Neural cell (in vitro differentiated cells): Measurements from ENCODE around the gene PEX11A. TPM values are rescaled to one million over a fixed set of nuclear protein-coding genes. Genes with fewer than 3 reads are reported as not detected.

ENCODE experiments used
- H2AFZ ChIP-seq: fragments of 200-600, 300-800 bp; sonication (generic), shearing (Covaris generic); 2 replicates; pipeline ENCODE4 v1.6.0; 2014; ENCODE audit warnings: low read depth, mild to moderate bottlenecking, antibody characterized with exemption, low read length, moderate library complexity
- H3F3A ChIP-seq: fragments of 200-600 bp; shearing (Covaris generic); 2 replicates; pipeline ENCODE4 v1.6.1; 2016; ENCODE audit warnings: mild to moderate bottlenecking, moderate library complexity, mixed read lengths, antibody characterized with exemption, low read length; ENCODE audit not compliant: insufficient read depth, poor library complexity, severe bottlenecking
- H3K27ac ChIP-seq: fragments of 200-600, 300-800 bp; sonication (generic), shearing (Covaris generic); 2 replicates; pipeline ENCODE4 v1.5.1; 2014; ENCODE audit warnings: mild to moderate bottlenecking, low read length, moderate library complexity
- H3K27me3 ChIP-seq: fragments of 300-800, 200-600 bp; sonication (generic), shearing (Covaris generic); 2 replicates; pipeline ENCODE4 v1.6.0; 2014; ENCODE audit warnings: mild to moderate bottlenecking, low read depth, low read length, moderate library complexity; ENCODE audit not compliant: insufficient read depth
- H3K36me3 ChIP-seq: fragments of 300-800, 200-600 bp; sonication (generic), shearing (Covaris generic); 2 replicates; pipeline ENCODE4 v1.5.1; 2014; ENCODE audit warnings: mild to moderate bottlenecking, antibody characterized with exemption, low read length, moderate library complexity; ENCODE audit not compliant: insufficient read depth
- H3K4me2 ChIP-seq: fragments of 300-800, 200-600 bp; sonication (generic), shearing (Covaris generic); 2 replicates; pipeline ENCODE4 v1.6.0; 2014; ENCODE audit warnings: mild to moderate bottlenecking, low read length
- H3K4me3 ChIP-seq: fragments of 300-800, 200-600 bp; sonication (generic), shearing (Covaris generic); 2 replicates; pipeline ENCODE4 v1.5.1; 2014; ENCODE audit warnings: mild to moderate bottlenecking, low read length, moderate library complexity
- H3K79me2 ChIP-seq: fragments of 200-600 bp; shearing (Covaris generic); replicated peaks from 2 replicates; pipeline ENCODE4 v1.6.0; 2014; ENCODE audit warnings: mild to moderate bottlenecking, low read length, moderate library complexity; ENCODE audit not compliant: insufficient read depth
- H3K9ac ChIP-seq: fragments of 300-800, 200-600 bp; sonication (generic), shearing (Covaris generic); 2 replicates; pipeline ENCODE4 v1.6.1; 2016; ENCODE audit warnings: mild to moderate bottlenecking, low read length, mixed read lengths
- H3K9me2 ChIP-seq: fragments of 200-600 bp; shearing (Covaris generic); 2 replicates; pipeline ENCODE4 v1.6.1; 2016; ENCODE audit warnings: mild to moderate bottlenecking, low read length, mixed read lengths; ENCODE audit not compliant: insufficient read depth
- H3K9me3 ChIP-seq: fragments of 200-600, 300-800 bp; sonication (generic), shearing (Covaris generic); 2 replicates; pipeline ENCODE4 v1.6.1; 2016; ENCODE audit warnings: mild to moderate bottlenecking, mixed run types, low read length, moderate library complexity, mixed read lengths
- H4K20me1 ChIP-seq: fragments of 200-600 bp; shearing (Covaris generic); 2 replicates; pipeline ENCODE4 v1.6.1; 2016; ENCODE audit warnings: mild to moderate bottlenecking, mixed run types; ENCODE audit not compliant: insufficient read depth
- CTCF ChIP-seq: fragments of 450-650 bp; IDR thresholded peaks from 2 replicates; pipeline ENCODE4 v1.5.1; 2014; ENCODE audit warnings: antibody characterized with exemption, mild to moderate bottlenecking, moderate library complexity; ENCODE audit not compliant: poor library complexity, severe bottlenecking
- EP300 ChIP-seq: fragments of 450-650 bp; conservative IDR thresholded peaks from 2 replicates; pipeline ENCODE4 v1.6.1; 2014; ENCODE audit warnings: antibody characterized with exemption, mild to moderate bottlenecking, moderate library complexity; ENCODE audit not compliant: poor library complexity, severe bottlenecking
- EZH2 ChIP-seq: fragments of 200-600, 300-800 bp; shearing (Covaris generic), sonication (generic); IDR thresholded peaks from 2 replicates; pipeline ENCODE4 v1.6.1; 2014; ENCODE audit warnings: antibody characterized with exemption, low read length, borderline replicate concordance, mild to moderate bottlenecking; ENCODE audit not compliant: insufficient read depth, poor library complexity, severe bottlenecking
- MXI1 ChIP-seq: fragments of 450-650 bp; conservative IDR thresholded peaks from 2 replicates; pipeline ENCODE4 v1.6.1; 2014; ENCODE audit warnings: antibody characterized with exemption, mild to moderate bottlenecking; ENCODE audit not compliant: poor library complexity, severe bottlenecking
- POLR2AphosphoS5 ChIP-seq: IDR thresholded peaks from 2 replicates; pipeline ENCODE4 v1.6.1; 2012
- RAD21 ChIP-seq: fragments of 450-650 bp; conservative IDR thresholded peaks from 2 replicates; pipeline ENCODE4 v1.6.1; 2014; ENCODE audit warnings: antibody characterized with exemption, mild to moderate bottlenecking, moderate library complexity
- REST ChIP-seq: IDR thresholded peaks from 2 replicates; pipeline ENCODE4 v1.6.1; 2012; ENCODE audit warnings: borderline replicate concordance
- SMC3 ChIP-seq: fragments of 450-650 bp; conservative IDR thresholded peaks from 2 replicates; pipeline ENCODE4 v1.6.1; 2014; ENCODE audit warnings: antibody characterized with exemption, mild to moderate bottlenecking, moderate library complexity; ENCODE audit not compliant: poor library complexity
- TAF1 ChIP-seq: IDR thresholded peaks from 2 replicates; pipeline ENCODE4 v1.6.1; 2012; ENCODE audit warnings: low read depth
- polyA plus RNA-seq: library from polyadenylated mRNA; depleted of rRNA; stranded (reverse); fragments of >200 nt; gene quantifications from 2 replicates; pipeline ENCODE4 v1.2.3, GENCODE V29; 2014

PEX11A gene
- polyA plus RNA-seq, 1 donor from 2014 or later: 13.6 TPM

- Histone ChIP-seq H3K9ac (no peak overlapping the region), H3K9me2 (no peaks in the 10 kb centered on the region), H3K36me3 (no peaks in the 10 kb centered on the region), H3K27ac (no peak overlapping the region), H3K27me3 (no peaks in the 10 kb centered on the region), H3K79me2 (no peaks in the 10 kb centered on the region), H3K4me2 (no peak overlapping the region), H2AFZ (no peak overlapping the region), H3K9me3 (no peaks in the 10 kb centered on the region), H3F3A (no peaks in the 10 kb centered on the region), H3K4me3 (no peak overlapping the region), H4K20me1 (no peaks in the 10 kb centered on the region)
- TF ChIP-seq EZH2 (no peak), REST (no peak)
These were observed 37.9 kb downstream of the PEX11A start for GRCh38 chr15:89652666-89653065.

- Histone ChIP-seq H4K20me1 (no peaks in the 10 kb centered on the region), H3K36me3 (no peaks in the 10 kb centered on the region), H3K4me3 (no peak overlapping the region), H3K9me2 (no peaks in the 10 kb centered on the region), H3K27ac (no peak overlapping the region), H3F3A (no peaks in the 10 kb centered on the region), H3K4me2 (no peak overlapping the region), H3K27me3 (no peaks in the 10 kb centered on the region), H3K9me3 (no peaks in the 10 kb centered on the region), H3K9ac (no peak overlapping the region), H3K79me2 (no peaks in the 10 kb centered on the region), H2AFZ (no peak overlapping the region)
- TF ChIP-seq CTCF (no peak), EZH2 (no peak), SMC3 (no peak), TAF1 (no peak), EP300 (no peak), POLR2AphosphoS5 (no peak), RAD21 (no peak), REST (no peak), MXI1 (no peak)
These were observed 38.4 kb downstream of the PEX11A start for GRCh38 chr15:89652131-89652530.
